22Rv1 (cell line): ENCODE data around the gene PGD.

Experiments
- ZFX ChIP-seq: fragments of 450-650 bp; IDR thresholded peaks from 2 replicates; pipeline ENCODE4 v1.6.1; 2017; ENCODE audit warnings: antibody characterized with exemption, borderline replicate concordance
- TF ChIP-seq, protein P1 (sequence below): fragments of 450-650 bp; IDR thresholded peaks from 2 replicates; pipeline ENCODE4 v1.5.1; 2017; ENCODE audit warnings: mild to moderate bottlenecking

DNA sequence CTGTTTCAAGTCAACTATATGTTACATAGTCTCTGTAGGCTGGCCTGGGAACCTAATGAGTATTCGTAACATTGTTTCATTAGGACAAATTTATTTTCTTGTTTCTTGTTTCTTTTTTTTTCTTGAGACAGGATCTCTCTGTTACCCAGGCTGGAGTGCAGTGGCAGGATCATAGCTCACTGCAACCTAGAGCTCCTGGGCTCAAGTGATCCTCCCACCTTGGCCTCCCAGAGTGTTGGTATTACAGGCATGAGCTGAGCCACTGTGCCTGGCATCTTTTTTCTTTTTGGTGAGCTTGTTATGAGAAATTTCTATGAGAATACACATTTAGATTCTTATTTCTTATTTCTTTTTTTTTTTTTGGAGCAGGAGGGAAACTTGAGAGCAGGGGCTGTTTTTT is 38.2 kb downstream of the PGD start:
- TF ChIP-seq, protein P1, sequence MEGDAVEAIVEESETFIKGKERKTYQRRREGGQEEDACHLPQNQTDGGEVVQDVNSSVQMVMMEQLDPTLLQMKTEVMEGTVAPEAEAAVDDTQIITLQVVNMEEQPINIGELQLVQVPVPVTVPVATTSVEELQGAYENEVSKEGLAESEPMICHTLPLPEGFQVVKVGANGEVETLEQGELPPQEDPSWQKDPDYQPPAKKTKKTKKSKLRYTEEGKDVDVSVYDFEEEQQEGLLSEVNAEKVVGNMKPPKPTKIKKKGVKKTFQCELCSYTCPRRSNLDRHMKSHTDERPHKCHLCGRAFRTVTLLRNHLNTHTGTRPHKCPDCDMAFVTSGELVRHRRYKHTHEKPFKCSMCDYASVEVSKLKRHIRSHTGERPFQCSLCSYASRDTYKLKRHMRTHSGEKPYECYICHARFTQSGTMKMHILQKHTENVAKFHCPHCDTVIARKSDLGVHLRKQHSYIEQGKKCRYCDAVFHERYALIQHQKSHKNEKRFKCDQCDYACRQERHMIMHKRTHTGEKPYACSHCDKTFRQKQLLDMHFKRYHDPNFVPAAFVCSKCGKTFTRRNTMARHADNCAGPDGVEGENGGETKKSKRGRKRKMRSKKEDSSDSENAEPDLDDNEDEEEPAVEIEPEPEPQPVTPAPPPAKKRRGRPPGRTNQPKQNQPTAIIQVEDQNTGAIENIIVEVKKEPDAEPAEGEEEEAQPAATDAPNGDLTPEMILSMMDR = no peak
- TF ChIP-seq ZFX = no peak
